Ovary (tissue), 3 donors: Measurements from ENCODE around the gene DLG1.

Source experiments
- CTCF ChIP-seq, 3 donors: fragments of 450-650 bp in 2 of 3; fragments of 200-600 bp in 1 of 3; IDR thresholded peaks; one replicate each; pipeline versions ENCODE4 v1.5.1 to v1.8.0; 2016 to 2022; ENCODE audit warnings: antibody characterized with exemption in 3 of 3, mild to moderate bottlenecking in 1 of 3
- EP300 ChIP-seq: sonication (generic); formaldehyde crosslinking; IDR thresholded peaks from one replicate; pipeline ENCODE4 v1.6.1; 2017; ENCODE audit warnings: antibody characterized with exemption
- POLR2A ChIP-seq: fragments of 450-650 bp; IDR thresholded peaks from one replicate; pipeline ENCODE4 v1.6.1; 2017; ENCODE audit warnings: antibody characterized with exemption, mild to moderate bottlenecking, moderate library complexity
- donor health status: DM: no; HTN: no; CAD: no.

GRCh38 chr3:197027896-197028727, 270.3 kb downstream of the DLG1 start:
- TF ChIP-seq CTCF (IDR thresholded peaks at IDR 0.05) (no peak), POLR2A (no peak), EP300 (no peak)
